Endothelial cell of umbilical vein (primary cell): ENCODE data around the gene SKA3. TPM values are rescaled to one million over a fixed set of nuclear protein-coding genes. Genes with fewer than 3 reads are reported as not detected.
A peak's percentile ranks its signal among the peaks of the same experiment; 100 is the strongest.
"Not testable (repeated sequence)": the region's sequence is repeated elsewhere in the genome, so short reads cannot be mapped to it uniquely, and the experiment has no call there.

Experiments
- BruUV-seq: library from RNA; stranded (reverse); fragments of 400-500 nt; replicated peaks from 2 replicates; lab custom pipeline; 2021; lab: Mats Ljungman, UMichigan
- CTCF ChIA-PET: fragments of 300-600, 350-600 bp; sonication (Branson Sonifier 250); formaldehyde crosslinking; loops from one replicate; lab custom pipeline; 2021; ENCODE audit warnings: antibody characterized with exemption, inconsistent platforms; lab: Charles Lee
- POLR2A ChIA-PET: fragments of 300-600, 350-600 bp; sonication (Branson Sonifier 250); formaldehyde crosslinking; loops from one replicate; lab custom pipeline; 2021; ENCODE audit warnings: antibody characterized with exemption, inconsistent platforms; lab: Charles Lee
- DNase-seq: peaks from one replicate; pipeline ENCODE4 v3.0.0-alpha.2; 2011; ENCODE audit warnings: low read depth, low spot score
- FAIRE-seq: peaks from 2 replicates; lab custom pipeline; 2011; peaks lifted over from hg19 to GRCh38; lab: Jason Lieb, UNC
- H2AFZ ChIP-seq: 2 replicates; pipeline ENCODE4 v1.6.0; 2012; ENCODE audit warnings: low read depth, low read length, control low read depth, inconsistent platforms
- H3K27ac ChIP-seq: 2 replicates; pipeline ENCODE4 v1.5.1; 2011; ENCODE audit warnings: low read depth, mild to moderate bottlenecking, control low read depth, low read length, moderate library complexity; ENCODE audit not compliant: insufficient read depth
- H3K27me3 ChIP-seq, 2 experiments: 2 replicates each; pipeline versions ENCODE4 v1.6.0 to v1.6.1; 2011; ENCODE audit warnings: low read length in 2 of 2, mixed read lengths in 1 of 2; ENCODE audit not compliant: control insufficient read depth in 2 of 2, insufficient read depth in 2 of 2
- H3K36me3 ChIP-seq, 2 experiments: 2 replicates in 1 of 2; 3 replicates in 1 of 2; pipeline ENCODE4 v1.5.1; 2011; ENCODE audit warnings: low read length in 2 of 2, mild to moderate bottlenecking in 1 of 2, moderate library complexity in 1 of 2; ENCODE audit not compliant: control insufficient read depth in 2 of 2, insufficient read depth in 2 of 2; ENCODE audit errors: extremely low read depth in 1 of 2
- H3K4me1 ChIP-seq: 3 replicates; pipeline ENCODE4 v1.5.1; 2011; ENCODE audit warnings: mild to moderate bottlenecking, low read length; ENCODE audit not compliant: control insufficient read depth, insufficient read depth; ENCODE audit errors: extremely low read depth
- H3K4me2 ChIP-seq: 2 replicates; pipeline ENCODE4 v1.6.1; 2011; ENCODE audit warnings: low read length, control low read depth, mixed read lengths; ENCODE audit not compliant: insufficient read depth
- H3K4me3 ChIP-seq, 3 experiments: fragments of 200-600 bp in 1 of 3; sonication (generic), shearing (Covaris generic) in 1 of 3; replicated peaks in 1 of 3; 2 replicates each; pipeline ENCODE4 v1.5.1; 2011 to 2016; ENCODE audit warnings: control low read depth in 3 of 3, low read length in 3 of 3, mild to moderate bottlenecking in 2 of 3, inconsistent platforms in 1 of 3, low read depth in 1 of 3, moderate library complexity in 1 of 3; ENCODE audit not compliant: insufficient read depth in 1 of 3
- H3K79me2 ChIP-seq: 2 replicates; pipeline ENCODE4 v1.6.0; 2012; ENCODE audit warnings: low read length, inconsistent platforms; ENCODE audit not compliant: control insufficient read depth, insufficient read depth
- H3K9ac ChIP-seq: replicated peaks from 2 replicates; pipeline ENCODE3; 2011; ENCODE audit warnings: low read length, control low read depth; ENCODE audit not compliant: insufficient read depth; ENCODE audit errors: extremely low read depth
- H3K9me1 ChIP-seq: replicated peaks from 3 replicates; pipeline ENCODE4 v1.6.0; 2011; ENCODE audit warnings: mild to moderate bottlenecking, low read length; ENCODE audit not compliant: control insufficient read depth, insufficient read depth; ENCODE audit errors: extremely low read depth
- H3K9me3 ChIP-seq: replicated peaks from 2 replicates; pipeline ENCODE4 v1.5.1; 2012; ENCODE audit warnings: low read length, inconsistent platforms; ENCODE audit not compliant: control insufficient read depth, insufficient read depth
- H4K20me1 ChIP-seq: replicated peaks from 2 replicates; pipeline ENCODE3; 2011; ENCODE audit warnings: mild to moderate bottlenecking, low read length; ENCODE audit not compliant: control insufficient read depth, insufficient read depth; ENCODE audit errors: extremely low read depth
- CTCF ChIP-seq, 2 donors: IDR thresholded peaks; 1 replicate in 1 of 2; 2 replicates in 1 of 2; pipeline ENCODE4 v1.5.1; 2011; ENCODE audit warnings: low read length in 2 of 2, mild to moderate bottlenecking in 2 of 2, moderate library complexity in 2 of 2, control low read depth in 1 of 2, inconsistent platforms in 1 of 2, low read depth in 1 of 2; ENCODE audit not compliant: insufficient read depth in 1 of 2; ENCODE audit errors: extremely low read depth in 1 of 2
- EZH2 ChIP-seq: IDR thresholded peaks from 2 replicates; pipeline ENCODE4 v1.6.1; 2012; ENCODE audit warnings: borderline replicate concordance, low read depth, mild to moderate bottlenecking, moderate library complexity, low read length, inconsistent platforms; ENCODE audit not compliant: severe bottlenecking
- FOS ChIP-seq: IDR thresholded peaks from 2 replicates; pipeline ENCODE4 v1.6.1; 2011; ENCODE audit warnings: mild to moderate bottlenecking, low read length, moderate library complexity, borderline replicate concordance; ENCODE audit not compliant: insufficient read depth
- GATA2 ChIP-seq: IDR thresholded peaks from 2 replicates; pipeline ENCODE4 v1.7.0; 2011; ENCODE audit warnings: low read depth, mild to moderate bottlenecking, moderate library complexity, mixed read lengths, low read length; ENCODE audit not compliant: insufficient read length, insufficient read depth
- JUN ChIP-seq: IDR thresholded peaks from 2 replicates; pipeline ENCODE4 v1.6.1; 2011; ENCODE audit warnings: borderline replicate concordance, low read depth; ENCODE audit not compliant: insufficient read length, insufficient read depth
- MAX ChIP-seq: IDR thresholded peaks from 2 replicates; pipeline ENCODE4 v1.6.1; 2011; ENCODE audit not compliant: insufficient read depth, insufficient read length
- MYC ChIP-seq: IDR thresholded peaks from one replicate; pipeline ENCODE4 v1.6.1; 2011; ENCODE audit warnings: mild to moderate bottlenecking, low read depth, low read length
- POLR2A ChIP-seq: IDR thresholded peaks from 2 replicates; pipeline ENCODE4 v1.6.1; 2012; ENCODE audit warnings: low read depth, mild to moderate bottlenecking, control low read depth, low read length
- POLR2AphosphoS5 ChIP-seq: IDR thresholded peaks from 2 replicates; pipeline ENCODE4 v1.6.1; 2012; ENCODE audit warnings: low read depth, mild to moderate bottlenecking, control low read depth, low read length, moderate library complexity; ENCODE audit not compliant: insufficient read depth
- dilution Hi-C: fragments of 300-500 bp; cut with MboI; formaldehyde crosslinking; loops from one replicate; pipeline ENCODE4 v1.15.0; 2019; ENCODE audit warnings: low sequenced_read_pairs; ENCODE audit not compliant: extremely low pct_ligation_motif_present
- intact Hi-C: fragments of 100-400 bp; cut with micrococcal nuclease; formaldehyde crosslinking; loops from one replicate; pipeline ENCODE4 v1.10.0; 2022
- polyA plus RNA-seq, 4 experiments: library from polyadenylated mRNA; depleted of rRNA in 3 of 4; stranded (reverse) in 3 of 4; unstranded in 1 of 4; fragments of >200 nt; gene quantifications; 2 replicates each; pipeline versions ENCODE4 v1.2.1 to v1.2.3, GENCODE V29; 2011 to 2012; ENCODE audit warnings: missing spikeins in 1 of 4
- total RNA-seq: library from RNA; stranded (reverse); gene quantifications from 2 replicates; pipeline ENCODE4 v1.2.3, GENCODE V29; 2021

SKA3 gene
- total and polyA plus RNA-seq, 2 donors (not counting 3 experiments of a cell fraction or from before 2014, with no cell fraction given): 9.4 to 28.7 TPM

GRCh38 chr13:21171420-21171819 lies 4.9 kb downstream of the SKA3 start:
- FAIRE-seq (no peak), DNase-seq (no peak)
- no peak overlapping the region for H3K9ac ChIP-seq
- dilution Hi-C loops: no loop called here
- H4K20me1 ChIP-seq: no peaks in the 10 kb centered on the region
- H3K9me3 ChIP-seq: no peaks in the 10 kb centered on the region
- no peaks in the 10 kb centered on the region for H3K9me1 ChIP-seq
- H3K4me3 ChIP-seq: no peak overlapping the region
- no peak overlapping the region for H2AFZ ChIP-seq
- H3K4me1 ChIP-seq: peaks cover 8% of the 10 kb centered on the region
- no peak overlapping the region for H3K27ac ChIP-seq
- H3K27me3 ChIP-seq: no peaks in the 10 kb centered on the region
- no peaks in the 10 kb centered on the region for H3K36me3 ChIP-seq
- intact Hi-C loops: no loop called here
- H3K79me2 ChIP-seq: peaks cover 51% of the 10 kb centered on the region
- BruUV-seq: no TSS peak
- no peak overlapping the region for H3K4me2 ChIP-seq
- CTCF ChIA-PET: no interaction called here
- POLR2A ChIA-PET: no interaction called here
- TF ChIP-seq MYC: no peak
- no peak for TF ChIP-seq POLR2A
- TF ChIP-seq GATA2: no peak
- TF ChIP-seq POLR2AphosphoS5: no peak
- TF ChIP-seq MAX: no peak
- no peak for TF ChIP-seq JUN
- TF ChIP-seq CTCF (IDR thresholded peaks at IDR 0.05; ENCODE audit: extremely low read depth in 1 of 2, insufficient read depth in 1 of 2, low read depth in 1 of 2, low read length in 2 of 2): no peak
- no peak for TF ChIP-seq EZH2
- TF ChIP-seq FOS: no peak

DNA sequence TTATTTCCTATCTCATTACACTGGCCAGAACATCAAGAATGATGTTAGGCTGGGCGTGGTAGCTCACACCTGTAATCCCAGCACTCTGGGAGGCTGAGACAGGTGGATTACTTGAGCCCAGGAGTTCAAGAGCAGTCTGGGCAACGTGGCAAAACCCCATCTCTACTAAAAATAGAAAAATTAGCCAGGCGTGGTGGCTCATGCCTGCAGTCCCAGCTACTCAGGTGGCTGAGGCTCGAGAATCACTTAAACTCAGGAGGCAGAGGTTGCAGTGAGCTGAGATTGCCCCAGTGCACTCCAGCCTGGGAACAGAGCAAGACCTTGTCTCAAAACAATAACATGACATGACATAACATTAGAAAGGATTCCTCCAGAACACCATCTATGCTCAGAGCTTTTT lies 10.7 kb downstream of the SKA3 start:
- H3K27me3 ChIP-seq, H3K4me2 ChIP-seq, H3K4me3 ChIP-seq, H3K9me1 ChIP-seq, DNase-seq, H3K36me3 ChIP-seq, H3K9ac ChIP-seq, H3K9me3 ChIP-seq, H3K79me2 ChIP-seq, H3K27ac ChIP-seq, BruUV-seq, H3K4me1 ChIP-seq, H2AFZ ChIP-seq, H4K20me1 ChIP-seq, POLR2A ChIA-PET, dilution Hi-C loops, intact Hi-C loops: not testable (repeated sequence)
- CTCF ChIA-PET: interaction anchor here (0.8 to 2.6 kb wide), 3 partner anchors 11 to 104 kb away, joined by 3 to 7 read pairs (median 3); partner anchors contain the start of genes LATS2, MRPL57 and SKA3
- FAIRE-seq: peak; percentile 49
